ENCODE data around the gene CFAP46.

DNA sequence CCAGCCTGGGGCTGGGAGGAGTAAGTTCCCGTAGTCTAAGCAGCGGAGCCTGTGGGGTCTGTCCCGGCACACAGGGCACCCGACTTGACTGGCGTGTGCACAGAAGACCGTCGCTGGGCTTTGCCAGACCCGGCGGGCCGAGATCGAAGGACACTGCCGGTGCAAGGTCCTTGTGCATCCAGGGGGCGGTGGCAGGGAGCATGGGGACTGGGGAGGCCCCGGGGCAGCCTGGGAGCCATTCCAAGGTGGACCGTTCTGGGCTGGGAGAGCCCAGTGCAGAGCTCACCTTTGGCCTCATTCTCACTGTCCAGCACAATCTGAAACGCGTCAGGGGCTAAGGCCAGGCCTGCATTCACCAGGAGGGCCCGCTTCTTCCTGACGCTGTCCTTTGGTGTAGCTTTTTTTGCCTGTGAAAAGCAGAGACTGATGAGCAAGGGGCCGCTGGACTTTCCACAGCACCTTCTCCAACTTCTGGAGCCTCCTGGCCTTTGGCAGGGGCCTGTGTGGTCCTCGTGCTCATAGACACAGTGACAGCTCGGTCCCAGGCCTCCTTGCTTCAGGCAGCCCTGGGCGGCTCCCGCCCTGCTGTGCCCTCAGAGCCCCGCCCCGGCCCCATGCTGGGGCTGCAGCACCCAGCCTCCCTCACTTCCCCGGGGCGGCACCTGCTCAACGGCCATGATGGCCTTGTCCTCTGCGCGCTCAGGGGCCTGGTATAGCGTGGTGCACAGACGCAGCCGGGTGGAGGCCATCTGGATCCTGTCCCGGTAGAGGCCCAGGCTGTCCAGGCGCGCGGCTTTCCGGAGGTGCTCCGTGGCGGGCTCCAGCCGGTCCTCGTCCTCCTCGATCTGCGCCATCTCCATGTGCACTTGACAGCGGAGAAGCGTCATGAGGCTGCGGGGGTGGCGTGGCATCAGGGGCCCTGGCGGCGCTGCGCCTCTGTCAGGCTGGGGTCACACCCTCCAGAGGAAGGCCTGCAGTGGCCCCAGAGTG is 20.3 kb downstream of the CFAP46 start:
- TF ChIP-seq CTCF (IDR thresholded peaks at IDR 0.05; ENCODE audit: low read depth, low read length, missing input control) (no peak), GABPA (IDR thresholded peaks at IDR 0.05 in 1 of 2, conservative IDR thresholded peaks at IDR 0.05 in 1 of 2) (no peak), REST (IDR thresholded peaks at IDR 0.05) (no peak), TAF1 (conservative IDR thresholded peaks at IDR 0.05) (no peak)

All from liver (tissue), 3 donors.